ENCODE data around the gene TBX4. TPM values are rescaled to one million over a fixed set of nuclear protein-coding genes. Genes with fewer than 3 reads are reported as not detected.
"Not testable (repeated sequence)": the region's sequence is repeated elsewhere in the genome, so short reads cannot be mapped to it uniquely, and the experiment has no call there.

Gene TBX4
- total and polyA plus RNA-seq, 5 experiments from 2014 or later, result not detected

DNA sequence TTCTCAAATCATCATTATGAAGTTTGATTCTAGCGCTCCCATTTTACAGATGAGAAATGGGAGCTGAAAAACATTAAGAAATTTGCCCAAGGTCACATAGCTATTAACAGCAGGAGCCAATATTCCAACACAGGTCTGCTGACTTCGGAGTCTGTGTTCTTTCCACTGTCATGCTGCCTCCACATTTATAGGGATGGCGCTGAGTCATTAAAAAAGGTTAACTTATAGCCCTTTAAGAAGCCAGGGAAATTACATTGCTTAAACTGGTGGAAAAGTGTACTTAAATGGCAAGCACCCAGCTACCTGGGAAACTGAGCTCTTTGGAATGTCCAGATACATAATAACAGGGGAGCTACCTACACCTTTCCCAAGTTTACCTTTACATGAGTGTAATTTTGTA lies 65.0 kb downstream of the TBX4 start:
- ATAC-seq, result no peak
- no peaks in the 10 kb centered on the region for H3K9me3 Mint-ChIP-seq
- H3K27me3 Mint-ChIP-seq, result peaks cover 5 to 33% (median 16%) of the 10 kb centered on the region in 5 donors
- H3K4me1 Mint-ChIP-seq, result no peaks in the 10 kb centered on the region
- H3K27ac Mint-ChIP-seq, result no peak overlapping the region
- no peak for DNase-seq
- POLR2A ChIA-PET, result no interaction called here
- no peaks in the 10 kb centered on the region for H3K36me3 Mint-ChIP-seq
- no peak overlapping the region for H3K4me3 Mint-ChIP-seq

DNA sequence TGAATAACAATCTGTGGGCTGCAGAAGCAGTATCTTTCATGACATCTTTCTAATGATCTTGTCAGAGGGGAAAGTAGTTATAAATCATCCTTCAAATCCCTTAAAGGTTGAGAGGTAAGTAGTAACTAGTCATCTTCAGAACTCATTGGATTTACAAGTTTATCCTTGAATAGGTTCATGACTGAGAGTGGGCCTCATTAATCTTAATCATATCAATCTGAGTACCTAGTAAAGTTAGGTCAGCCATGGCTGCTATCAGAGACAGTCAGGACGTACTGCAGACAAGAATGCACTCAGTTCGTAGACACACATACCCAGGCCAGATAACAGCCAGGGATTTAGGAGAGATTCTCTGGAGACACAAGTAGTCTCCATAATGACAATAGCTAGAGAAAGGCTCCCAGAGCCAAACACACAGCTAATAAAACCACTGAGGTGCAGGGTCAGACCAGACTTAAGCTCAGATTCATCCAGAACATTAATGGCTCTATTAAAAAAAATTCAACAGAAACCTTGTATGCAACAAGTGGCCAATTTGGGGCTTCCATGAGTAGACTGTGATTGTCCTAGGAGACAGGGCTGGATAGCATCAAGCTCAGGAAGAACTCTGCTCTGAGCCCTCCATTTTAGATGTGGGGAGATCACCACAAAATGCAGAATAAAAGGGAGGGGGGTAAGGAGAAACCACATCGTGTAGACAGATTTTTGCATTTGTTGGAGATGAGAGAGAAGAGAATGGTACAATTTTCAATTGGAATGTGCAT lies 65.8 kb downstream of the TBX4 start:
- Mint-ChIP-seq H3K4me1 (no peaks in the 10 kb centered on the region), H3K36me3 (no peaks in the 10 kb centered on the region), H3K27me3 (peaks cover 9 to 32% (median 15%) of the 10 kb centered on the region in 5 donors), H3K4me3 (no peak overlapping the region), H3K9me3 (no peaks in the 10 kb centered on the region), H3K27ac (no peak overlapping the region)
- DNase-seq (no peak), ATAC-seq (no peak)
- POLR2A ChIA-PET, result no interaction called here

DNA sequence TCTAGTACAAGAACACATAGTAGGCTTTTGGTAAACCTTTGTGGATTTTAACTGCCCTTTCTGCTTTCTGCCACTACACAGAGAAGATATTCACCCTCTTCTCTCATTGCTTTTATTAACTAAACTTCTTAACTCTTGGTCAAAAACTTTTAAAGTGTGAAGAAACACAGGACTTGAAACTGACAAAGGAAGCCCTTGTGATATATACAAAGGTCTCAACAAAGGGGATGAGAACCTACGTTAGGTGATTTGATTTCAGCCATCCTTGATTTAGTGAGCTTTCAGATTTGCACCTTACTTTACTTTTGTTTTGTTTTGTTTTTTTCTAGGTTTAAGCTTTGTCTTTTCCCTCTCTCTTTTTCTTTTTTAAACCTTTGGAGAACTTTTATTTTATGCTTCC lies 66.9 kb downstream of the TBX4 start:
- no peak overlapping the region for H3K4me3 Mint-ChIP-seq
- no peaks in the 10 kb centered on the region for H3K4me1 Mint-ChIP-seq
- no peaks in the 10 kb centered on the region for H3K9me3 Mint-ChIP-seq
- no peaks in the 10 kb centered on the region for H3K36me3 Mint-ChIP-seq
- H3K27ac Mint-ChIP-seq, result no peak overlapping the region
- H3K27me3 Mint-ChIP-seq, result peaks cover 11 to 39% (median 21%) of the 10 kb centered on the region in 5 donors
- ATAC-seq, result no peak
- POLR2A ChIA-PET, result no interaction called here
- DNase-seq, result no peak

GRCh38 chr17:61519754-61520440 lies 67.7 kb downstream of the TBX4 start:
- H3K27me3 Mint-ChIP-seq, result peaks cover 12 to 42% (median 23%) of the 10 kb centered on the region in 5 donors
- no peak for DNase-seq
- ATAC-seq, result no peak
- no peaks in the 10 kb centered on the region for H3K36me3 Mint-ChIP-seq
- no peak overlapping the region for H3K27ac Mint-ChIP-seq
- no peaks in the 10 kb centered on the region for H3K4me1 Mint-ChIP-seq
- H3K9me3 Mint-ChIP-seq, result no peaks in the 10 kb centered on the region
- H3K4me3 Mint-ChIP-seq, result no peak overlapping the region
- POLR2A ChIA-PET, result no interaction called here

DNA sequence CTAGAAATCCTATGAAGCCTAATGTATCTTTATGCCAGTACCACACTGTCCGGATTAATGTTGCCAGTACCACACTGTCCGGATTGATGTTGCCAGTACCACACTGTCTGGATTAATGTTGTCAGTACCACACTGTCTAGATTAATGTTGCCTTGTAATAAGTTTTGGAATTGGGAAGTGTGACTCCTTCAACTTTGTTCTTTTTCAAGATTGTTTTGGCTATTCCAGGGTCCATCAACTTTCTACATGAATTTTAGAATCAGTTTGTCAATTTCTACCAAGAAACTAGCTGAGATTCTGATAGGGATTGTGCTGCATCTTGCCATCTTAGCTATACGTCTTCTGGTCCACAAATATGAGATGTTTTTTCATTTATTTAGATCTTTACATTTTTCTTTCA lies 68.7 kb downstream of the TBX4 start:
- POLR2A ChIA-PET, result no interaction called here
- Mint-ChIP-seq H3K4me3 (no peak overlapping the region), H3K27me3 (peaks cover 18 to 48% (median 28%) of the 10 kb centered on the region in 5 donors), H3K36me3 (no peaks in the 10 kb centered on the region), H3K4me1 (no peaks in the 10 kb centered on the region), H3K9me3 (no peaks in the 10 kb centered on the region), H3K27ac (no peak overlapping the region)
- ATAC-seq (no peak), DNase-seq (no peak)

- no peaks in the 10 kb centered on the region for H3K9me3 Mint-ChIP-seq
- DNase-seq (no peak), ATAC-seq (no peak)
- H3K27ac Mint-ChIP-seq, result no peak overlapping the region
- POLR2A ChIA-PET, result no interaction called here
- peaks cover 25 to 53% (median 35%) of the 10 kb centered on the region in 5 donors for H3K27me3 Mint-ChIP-seq
- H3K36me3 Mint-ChIP-seq, result no peaks in the 10 kb centered on the region
- no peak overlapping the region for H3K4me3 Mint-ChIP-seq
- H3K4me1 Mint-ChIP-seq, result no peaks in the 10 kb centered on the region
These were observed 69.9 kb downstream of the TBX4 start for GRCh38 chr17:61522088-61522487.

DNA sequence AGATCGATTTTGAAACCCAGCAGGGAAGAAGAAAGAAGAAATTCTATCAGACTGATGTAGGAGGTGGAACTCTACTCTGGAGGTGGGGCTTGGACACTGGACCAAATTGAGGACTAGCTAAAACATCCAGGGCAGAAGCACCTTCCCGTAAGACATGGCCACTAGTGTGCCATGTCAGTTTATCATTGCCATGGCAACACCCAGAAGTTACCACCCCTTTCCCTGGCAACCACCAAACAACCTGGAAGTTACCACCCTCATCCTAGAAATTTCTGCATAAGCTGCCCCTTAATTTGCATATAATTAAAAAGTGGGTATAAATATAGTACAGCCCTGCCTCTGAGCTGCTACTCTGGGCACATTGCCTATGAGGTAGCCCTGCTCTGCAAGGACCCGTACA lies 72.1 kb downstream of the TBX4 start:
- H3K9me3 Mint-ChIP-seq, result no peaks in the 10 kb centered on the region
- POLR2A ChIA-PET, result no interaction called here
- no peak for DNase-seq
- no peaks in the 10 kb centered on the region for H3K4me1 Mint-ChIP-seq
- H3K4me3 Mint-ChIP-seq, result no peak overlapping the region
- H3K36me3 Mint-ChIP-seq, result no peaks in the 10 kb centered on the region
- ATAC-seq, result no peak
- peaks cover 25 to 54% (median 35%) of the 10 kb centered on the region in 5 donors for H3K27me3 Mint-ChIP-seq
- no peak overlapping the region for H3K27ac Mint-ChIP-seq

GRCh38 chr17:61527441-61527840 lies 75.2 kb downstream of the TBX4 start:
- ATAC-seq, H3K36me3 Mint-ChIP-seq, DNase-seq, POLR2A ChIA-PET, H3K4me1 Mint-ChIP-seq, H3K27ac Mint-ChIP-seq, H3K9me3 Mint-ChIP-seq, H3K4me3 Mint-ChIP-seq: not testable (repeated sequence)
- peaks cover 27 to 54% (median 29%) of the 10 kb centered on the region in 5 donors for H3K27me3 Mint-ChIP-seq

DNA sequence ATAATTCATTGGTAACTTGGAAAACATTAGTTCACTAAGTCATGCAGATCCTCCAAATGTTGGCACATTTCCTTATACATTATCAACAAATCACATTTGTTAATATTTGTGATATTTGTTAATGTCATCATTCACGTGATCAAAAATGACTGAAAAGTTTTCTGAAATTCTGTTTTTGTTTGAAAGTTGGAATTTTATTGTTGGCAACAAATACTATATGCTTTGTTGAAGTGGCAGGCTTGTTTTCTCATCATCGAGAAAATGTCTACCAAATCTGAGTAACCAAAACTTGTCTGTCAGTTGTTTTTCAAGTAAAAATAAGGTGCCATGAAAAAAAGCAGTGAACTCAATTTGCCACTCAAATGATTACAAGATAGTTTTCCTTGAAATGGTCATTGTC lies 75.9 kb downstream of the TBX4 start:
- H3K9me3 Mint-ChIP-seq, result no peaks in the 10 kb centered on the region
- POLR2A ChIA-PET, result no interaction called here

DNA sequence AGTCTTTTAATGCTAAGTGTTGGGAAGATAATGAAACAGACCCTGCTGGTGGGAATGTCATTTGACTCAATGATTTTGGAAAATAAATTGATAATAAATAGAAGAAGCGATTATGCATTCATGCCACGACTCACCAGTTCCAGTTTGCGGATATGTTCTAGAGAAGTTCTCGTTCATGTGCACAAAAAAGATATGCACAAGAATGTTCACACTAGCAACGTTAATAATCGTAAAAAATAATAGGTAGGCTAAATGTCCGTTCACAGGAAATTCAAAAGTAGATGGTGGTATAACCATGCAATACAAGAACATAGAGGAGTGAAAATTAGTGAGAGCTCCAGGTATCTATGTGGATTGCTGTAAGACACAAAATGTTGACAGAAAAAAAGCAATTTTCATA lies 79.0 kb downstream of the TBX4 start:
- Mint-ChIP-seq H3K4me3 (no peak overlapping the region), H3K36me3 (no peaks in the 10 kb centered on the region), H3K4me1 (no peaks in the 10 kb centered on the region)

More for the DNA sequence above, 75.9 kb downstream of the TBX4 start:
- no peaks in the 10 kb centered on the region for H3K36me3 Mint-ChIP-seq
- ATAC-seq (no peak), DNase-seq (no peak)
- no peak overlapping the region for H3K27ac Mint-ChIP-seq
- H3K4me3 Mint-ChIP-seq, result no peak overlapping the region
- H3K27me3 Mint-ChIP-seq, result peaks cover 25 to 47% (median 26%) of the 10 kb centered on the region in 5 donors
- no peaks in the 10 kb centered on the region for H3K4me1 Mint-ChIP-seq

GRCh38 chr17:61532826-61533225 lies 80.6 kb downstream of the TBX4 start:
- no peak for ATAC-seq
- Mint-ChIP-seq H3K36me3 (no peaks in the 10 kb centered on the region), H3K9me3 (no peaks in the 10 kb centered on the region), H3K4me3 (no peak overlapping the region), H3K27ac (no peak overlapping the region), H3K27me3 (peaks cover 0 to 10% (median 9%) of the 10 kb centered on the region in 5 donors), H3K4me1 (peaks cover 0 to 3% (median 0%) of the 10 kb centered on the region in 4 donors)
- no peak for DNase-seq
- POLR2A ChIA-PET, result no interaction called here

More for the DNA sequence above, 79.0 kb downstream of the TBX4 start:
- no peaks in the 10 kb centered on the region for H3K9me3 Mint-ChIP-seq
- H3K27ac Mint-ChIP-seq, result no peak overlapping the region
- ATAC-seq, result no peak
- H3K27me3 Mint-ChIP-seq, result peaks cover 5 to 20% (median 8%) of the 10 kb centered on the region in 5 donors
- POLR2A ChIA-PET, result no interaction called here
- DNase-seq, result no peak

DNA sequence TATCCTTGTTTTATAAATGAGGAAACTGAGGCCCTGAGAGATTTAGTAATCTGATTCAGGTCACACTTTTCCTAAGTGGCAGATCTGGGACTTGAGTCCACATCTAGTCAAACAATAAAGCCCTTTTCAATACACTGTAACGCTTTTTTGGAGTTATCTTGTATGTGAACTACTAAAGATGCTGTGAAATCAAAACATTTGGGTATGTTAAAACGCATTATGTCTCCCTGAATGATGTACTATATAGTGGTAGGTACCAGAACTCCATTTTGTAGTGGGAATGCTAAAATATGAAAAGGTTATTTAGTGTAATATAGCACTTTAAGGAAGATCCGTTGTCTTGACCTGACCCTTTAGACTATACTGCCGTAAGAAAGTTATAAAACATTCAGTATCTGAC lies 81.6 kb downstream of the TBX4 start:
- H3K27me3 Mint-ChIP-seq, result peaks cover 0 to 10% (median 9%) of the 10 kb centered on the region in 5 donors
- no peaks in the 10 kb centered on the region for H3K9me3 Mint-ChIP-seq
- H3K4me1 Mint-ChIP-seq, result peaks cover 0 to 3% (median 0%) of the 10 kb centered on the region in 4 donors
- no peaks in the 10 kb centered on the region for H3K36me3 Mint-ChIP-seq
- no peak for DNase-seq
- H3K27ac Mint-ChIP-seq, result no peak overlapping the region
- no peak overlapping the region for H3K4me3 Mint-ChIP-seq
- POLR2A ChIA-PET, result no interaction called here
- ATAC-seq, result no peak

GRCh38 chr17:61534414-61534813 lies 82.2 kb downstream of the TBX4 start:
- Mint-ChIP-seq H3K4me3 (no peak overlapping the region), H3K36me3 (no peaks in the 10 kb centered on the region), H3K4me1 (peaks cover 0 to 3% (median 0%) of the 10 kb centered on the region in 4 donors), H3K27me3 (peaks cover 0 to 9% (median 9%) of the 10 kb centered on the region in 5 donors), H3K9me3 (no peaks in the 10 kb centered on the region), H3K27ac (no peak overlapping the region)
- POLR2A ChIA-PET, result no interaction called here
- no peak for ATAC-seq
- DNase-seq, result no peak

Measured in naive thymus-derived CD8-positive, alpha-beta T cell (primary cell).